H1 (cell line): ENCODE measurements around the gene BLOC1S3. TPM values are rescaled to one million over a fixed set of nuclear protein-coding genes. Genes with fewer than 3 reads are reported as not detected.

Source experiments
- CEBPB ChIP-seq: IDR thresholded peaks from 2 replicates; pipeline ENCODE4 v1.6.1; 2012; ENCODE audit warnings: low read depth, low read length
- CHD7 ChIP-seq: fragments of 300-600 bp; sonication (generic); IDR thresholded peaks from 2 replicates; pipeline ENCODE4 v1.7.1; 2012; ENCODE audit warnings: low read length, moderate library complexity, mild to moderate bottlenecking, inconsistent platforms; ENCODE audit not compliant: insufficient replicate concordance
- GABPA ChIP-seq: IDR thresholded peaks from 2 replicates; pipeline ENCODE4 v1.6.1; 2011; ENCODE audit warnings: mild to moderate bottlenecking, low read length, moderate library complexity, borderline replicate concordance; ENCODE audit not compliant: insufficient read depth
- JUN ChIP-seq: IDR thresholded peaks from 2 replicates; pipeline ENCODE4 v1.6.1; 2011; ENCODE audit warnings: low read depth, mild to moderate bottlenecking, improper control_type of control experiment, low read length
- NRF1 ChIP-seq: IDR thresholded peaks from 2 replicates; pipeline ENCODE4 v1.6.1; 2011; ENCODE audit warnings: mild to moderate bottlenecking, low read depth, low read length, improper control_type of control experiment
- POLR2AphosphoS5 ChIP-seq: IDR thresholded peaks from 2 replicates; pipeline ENCODE4 v1.6.1; 2011; ENCODE audit warnings: low read depth, low read length
- RNF2 ChIP-seq: fragments of 200-900, 300-1000 bp; sonication (generic); IDR thresholded peaks from 2 replicates; pipeline ENCODE4 v1.7.1; 2016; ENCODE audit warnings: borderline replicate concordance, low read depth, mild to moderate bottlenecking, antibody characterized with exemption, low read length; ENCODE audit not compliant: poor library complexity, severe bottlenecking; ENCODE audit errors: missing control alignments
- SRF ChIP-seq: IDR thresholded peaks from 2 replicates; pipeline ENCODE4 v1.6.1; 2011; ENCODE audit warnings: mild to moderate bottlenecking, low read depth, low read length, moderate library complexity
- SUZ12 ChIP-seq: fragments of 200-600 bp; sonication (generic); IDR thresholded peaks from 2 replicates; pipeline ENCODE4 v1.6.1; 2012; ENCODE audit warnings: mild to moderate bottlenecking, inconsistent platforms, low read length, moderate library complexity, mixed read lengths
- TCF12 ChIP-seq: IDR thresholded peaks from 2 replicates; pipeline ENCODE4 v1.6.1; 2011; ENCODE audit warnings: low read depth, mild to moderate bottlenecking, low read length
- polyA plus RNA-seq, 7 experiments: library from polyadenylated mRNA; depleted of rRNA in 3 of 7; stranded (reverse) in 5 of 7; unstranded in 2 of 7; fragments of >200 nt in 5 of 7; fragments of 200-250 nt in 2 of 7; gene quantifications; 1 replicate in 5 of 7; 2 replicates in 1 of 7; 4 replicates in 1 of 7; pipeline versions ENCODE4 v1.2.1 to v1.2.3, GENCODE V29; 2011 to 2013; ENCODE audit warnings: missing spikeins in 2 of 7, mixed read lengths in 2 of 7
- total RNA-seq: library from RNA; stranded (reverse); fragmentation: NEBNext Ultra II Directional; extraction: Animal tissue kit (Norgen Biotek cat#: 25700); gene quantifications from 2 replicates; pipeline ENCODE4 v1.2.1, GENCODE V29; 2021

The BLOC1S3 gene
- total and polyA plus RNA-seq, 2 of the 8 experiments (the other 6 are each of a cell fraction or from before 2014, with no cell fraction given) = 6.0 to 6.1 TPM

GRCh38 chr19:45178262-45179071 is at the start of gene BLOC1S3 (continued):
- no peak for TF ChIP-seq CHD7
- TF ChIP-seq CEBPB = peak; percentile 87
- no peak for TF ChIP-seq GABPA
- TF ChIP-seq NRF1 = 0 out of 2 replicates have a peak, but pooled peaks have one; percentile 20
- TF ChIP-seq POLR2AphosphoS5 = no peak
- TF ChIP-seq TCF12 = no peak
- TF ChIP-seq JUN = no peak
- no peak for TF ChIP-seq SUZ12
- no peak for TF ChIP-seq SRF
- no peak for TF ChIP-seq RNF2
